ENCODE results near the gene TSPO.

Gene TSPO

GRCh38 chr22:43110927-43111623 lies 40.3 kb upstream of the TSPO start:
- H3K4me3 ChIP-seq (ENCODE audit: low read depth, low read length), result peak overlapping the region; percentile 81
- DNase-seq (ENCODE audit: low read depth), result no peak
- no peak for TF ChIP-seq CTCF (IDR thresholded peaks at IDR 0.05; ENCODE audit: control insufficient read depth, extremely low read depth, insufficient read depth)

GRCh38 chr22:43113526-43114251 lies 37.7 kb upstream of the TSPO start:
- DNase-seq (ENCODE audit: low read depth), result peak; percentile 82
- no peak for TF ChIP-seq CTCF (IDR thresholded peaks at IDR 0.05; ENCODE audit: control insufficient read depth, extremely low read depth, insufficient read depth)
- H3K4me3 ChIP-seq (ENCODE audit: low read depth, low read length), result 0 out of 2 replicates have a peak overlapping the region, but pooled peaks have one; percentile 1

- DNase-seq (ENCODE audit: low read depth), result peak; percentile 94
- peak overlapping the region; percentile 26 for H3K4me3 ChIP-seq (ENCODE audit: low read depth, low read length)
- TF ChIP-seq CTCF (IDR thresholded peaks at IDR 0.05; ENCODE audit: control insufficient read depth, extremely low read depth, insufficient read depth), result no peak
These were observed 36.4 kb upstream of the TSPO start for GRCh38 chr22:43114958-43115357.

GRCh38 chr22:43116932-43117331 lies 34.4 kb upstream of the TSPO start:
- no peak for DNase-seq (ENCODE audit: low read depth)
- no peak for TF ChIP-seq CTCF (IDR thresholded peaks at IDR 0.05; ENCODE audit: control insufficient read depth, extremely low read depth, insufficient read depth)
- H3K4me3 ChIP-seq (ENCODE audit: low read depth, low read length), result no peak overlapping the region

- DNase-seq (ENCODE audit: low read depth), result no peak
- no peak for TF ChIP-seq CTCF (IDR thresholded peaks at IDR 0.05; ENCODE audit: control insufficient read depth, extremely low read depth, insufficient read depth)
- H3K4me3 ChIP-seq (ENCODE audit: low read depth, low read length), result no peak overlapping the region
These were observed 33.1 kb upstream of the TSPO start for GRCh38 chr22:43118024-43118849.

GRCh38 chr22:43118953-43119458 lies 32.4 kb upstream of the TSPO start:
- DNase-seq (ENCODE audit: low read depth), result no peak
- no peak for TF ChIP-seq CTCF (IDR thresholded peaks at IDR 0.05; ENCODE audit: control insufficient read depth, extremely low read depth, insufficient read depth)
- no peak overlapping the region for H3K4me3 ChIP-seq (ENCODE audit: low read depth, low read length)

Data from LNCaP clone FGC (cell line).